CD4-positive, CD25-positive, alpha-beta regulatory T cell (primary cell): ENCODE measurements around the gene PDE6A. TPM values are rescaled to one million over a fixed set of nuclear protein-coding genes. Genes with fewer than 3 reads are reported as not detected.

Experiments
- ATAC-seq, 2 donors: fragments of 150-1000 bp; cut with Tn5 transposase; one replicate each; pipeline ENCODE4 v1.10.0; 2021; ENCODE audit warnings: low read depth in 2 of 2, moderate number of reproducible peaks in 2 of 2, moderate library complexity in 1 of 2
- DNase-seq, 3 donors: peaks; one replicate each; pipeline versions ENCODE4 v3.0.0 to v3.0.0-alpha.2; 2012 to 2022; ENCODE audit warnings: mixed read lengths in 1 of 3
- H3K27ac ChIP-seq: one replicate; pipeline ENCODE4 v1.7.0; 2013; ENCODE audit warnings: mild to moderate bottlenecking, low read length; ENCODE audit not compliant: insufficient read depth, poor library complexity, severe bottlenecking
- H3K27me3 ChIP-seq: one replicate; pipeline ENCODE4 v1.7.0; 2013; ENCODE audit warnings: low read length; ENCODE audit not compliant: control insufficient read depth, insufficient read depth
- H3K36me3 ChIP-seq: one replicate; pipeline ENCODE4 v1.7.0; 2013; ENCODE audit warnings: mild to moderate bottlenecking, low read length, moderate library complexity; ENCODE audit not compliant: control insufficient read depth, insufficient read depth
- H3K4me1 ChIP-seq: 2 replicates; pipeline ENCODE4 v1.7.0; 2013; ENCODE audit warnings: mild to moderate bottlenecking, low read length; ENCODE audit not compliant: insufficient read depth, control insufficient read depth, poor library complexity, severe bottlenecking
- H3K4me3 ChIP-seq: one replicate; pipeline ENCODE4 v1.7.0; 2013; ENCODE audit warnings: low read depth, mild to moderate bottlenecking, low read length, moderate library complexity
- H3K9me3 ChIP-seq, 2 experiments: 1 replicate in 1 of 2; 2 replicates in 1 of 2; pipeline ENCODE4 v1.7.0; 2013; ENCODE audit warnings: low read length in 2 of 2, mild to moderate bottlenecking in 1 of 2, moderate library complexity in 1 of 2; ENCODE audit not compliant: control insufficient read depth in 2 of 2
- H3K27ac Mint-ChIP-seq, 3 donors: one replicate each; pipeline ENCODE4 v1.8.0; 2020 to 2022; ENCODE audit warnings: mild to moderate bottlenecking in 3 of 3, mixed read lengths in 3 of 3, moderate library complexity in 2 of 3
- H3K27me3 Mint-ChIP-seq: one replicate; pipeline ENCODE4 v1.8.0; 2022; ENCODE audit warnings: mild to moderate bottlenecking, mixed read lengths
- H3K36me3 Mint-ChIP-seq: one replicate; pipeline ENCODE4 v1.8.0; 2020; ENCODE audit warnings: mixed read lengths
- H3K4me1 Mint-ChIP-seq, 4 donors: one replicate each; pipeline ENCODE4 v1.8.0; 2020 to 2022; ENCODE audit warnings: mixed read lengths in 4 of 4, mild to moderate bottlenecking in 1 of 4
- H3K4me3 Mint-ChIP-seq, 4 donors: one replicate each; pipeline ENCODE4 v1.8.0; 2020 to 2022; ENCODE audit warnings: mild to moderate bottlenecking in 4 of 4, mixed read lengths in 4 of 4, moderate library complexity in 3 of 4
- H3K9me3 Mint-ChIP-seq, 7 donors: one replicate each; pipeline ENCODE4 v1.8.0; 2020 to 2022; ENCODE audit warnings: mixed read lengths in 7 of 7, mild to moderate bottlenecking in 3 of 7, moderate library complexity in 2 of 7
- polyA plus RNA-seq, 4 donors: library from polyadenylated mRNA; unstranded; fragments of 300-500 nt; fragmentation: Illumina TruSeq; gene quantifications; one replicate each; pipeline ENCODE4 v1.2.3, GENCODE V29; 2021
- total RNA-seq: library from RNA; stranded (reverse); gene quantifications from one replicate; pipeline ENCODE4 v1.2.3, GENCODE V29; 2022

The PDE6A gene
- total and polyA plus RNA-seq, 5 donors from 2014 or later = not detected

GRCh38 chr5:149894237-149894636, 50.4 kb downstream of the PDE6A start:
- Mint-ChIP-seq H3K4me1 (no peaks in the 10 kb centered on the region), H3K36me3 (no peaks in the 10 kb centered on the region), H3K9me3 (no peaks in the 10 kb centered on the region), H3K27me3 (peaks cover 24% of the 10 kb centered on the region), H3K4me3 (no peak overlapping the region), H3K27ac (no peak overlapping the region)
- no peak overlapping the region for H3K27ac ChIP-seq
- ATAC-seq (no peak), DNase-seq (no peak)
- H3K36me3 ChIP-seq = no peaks in the 10 kb centered on the region
- H3K4me1 ChIP-seq = no peaks in the 10 kb centered on the region
- H3K27me3 ChIP-seq = no peaks in the 10 kb centered on the region
- H3K9me3 ChIP-seq = no peaks in the 10 kb centered on the region
- no peak overlapping the region for H3K4me3 ChIP-seq

- Histone ChIP-seq H3K4me1 (no peaks in the 10 kb centered on the region), H3K27me3 (no peaks in the 10 kb centered on the region), H3K27ac (no peak overlapping the region), H3K9me3 (no peaks in the 10 kb centered on the region), H3K36me3 (no peaks in the 10 kb centered on the region), H3K4me3 (no peak overlapping the region)
- no peaks in the 10 kb centered on the region for H3K4me1 Mint-ChIP-seq
- no peak overlapping the region for H3K27ac Mint-ChIP-seq
- H3K4me3 Mint-ChIP-seq = no peak overlapping the region
- no peaks in the 10 kb centered on the region for H3K36me3 Mint-ChIP-seq
- H3K9me3 Mint-ChIP-seq = no peaks in the 10 kb centered on the region
- ATAC-seq = no peak
- peaks cover 24% of the 10 kb centered on the region for H3K27me3 Mint-ChIP-seq
- no peak for DNase-seq
Measured at GRCh38 chr5:149893403-149893931, 51.1 kb downstream of the PDE6A start.

GRCh38 chr5:149892594-149892993, 52.0 kb downstream of the PDE6A start:
- Mint-ChIP-seq H3K4me3 (no peak overlapping the region), H3K4me1 (no peaks in the 10 kb centered on the region), H3K27ac (no peak overlapping the region), H3K36me3 (no peaks in the 10 kb centered on the region), H3K9me3 (no peaks in the 10 kb centered on the region), H3K27me3 (peaks cover 16% of the 10 kb centered on the region)
- Histone ChIP-seq H3K27me3 (no peaks in the 10 kb centered on the region), H3K4me1 (no peaks in the 10 kb centered on the region), H3K9me3 (no peaks in the 10 kb centered on the region), H3K4me3 (no peak overlapping the region), H3K27ac (no peak overlapping the region), H3K36me3 (no peaks in the 10 kb centered on the region)
- no peak for DNase-seq
- no peak for ATAC-seq

GRCh38 chr5:149888280-149888679, 56.3 kb downstream of the PDE6A start:
- no peak for ATAC-seq
- Mint-ChIP-seq H3K36me3 (no peaks in the 10 kb centered on the region), H3K27ac (peak overlapping the region in 1 of 3 donors; percentile 4), H3K4me3 (no peak overlapping the region), H3K4me1 (no peaks in the 10 kb centered on the region), H3K27me3 (no peaks in the 10 kb centered on the region), H3K9me3 (no peaks in the 10 kb centered on the region)
- H3K9me3 ChIP-seq = no peaks in the 10 kb centered on the region
- no peak for DNase-seq
- H3K36me3 ChIP-seq = no peaks in the 10 kb centered on the region
- H3K4me3 ChIP-seq = no peak overlapping the region
- no peaks in the 10 kb centered on the region for H3K27me3 ChIP-seq
- H3K4me1 ChIP-seq = no peaks in the 10 kb centered on the region
- no peak overlapping the region for H3K27ac ChIP-seq

- Histone ChIP-seq H3K27me3 (no peaks in the 10 kb centered on the region), H3K27ac (no peak overlapping the region), H3K4me3 (no peak overlapping the region), H3K4me1 (no peaks in the 10 kb centered on the region), H3K9me3 (no peaks in the 10 kb centered on the region), H3K36me3 (no peaks in the 10 kb centered on the region)
- DNase-seq = no peak
- Mint-ChIP-seq H3K9me3 (no peaks in the 10 kb centered on the region), H3K4me3 (no peak overlapping the region), H3K4me1 (no peaks in the 10 kb centered on the region), H3K36me3 (no peaks in the 10 kb centered on the region), H3K27me3 (no peaks in the 10 kb centered on the region), H3K27ac (no peak overlapping the region)
- ATAC-seq = no peak
Measured at GRCh38 chr5:149887622-149888183, 56.9 kb downstream of the PDE6A start.

- Mint-ChIP-seq H3K9me3 (no peaks in the 10 kb centered on the region), H3K27me3 (no peaks in the 10 kb centered on the region), H3K4me3 (no peak overlapping the region), H3K36me3 (no peaks in the 10 kb centered on the region), H3K4me1 (no peaks in the 10 kb centered on the region), H3K27ac (no peak overlapping the region)
- Histone ChIP-seq H3K4me3 (no peak overlapping the region), H3K27me3 (no peaks in the 10 kb centered on the region), H3K4me1 (no peaks in the 10 kb centered on the region), H3K9me3 (no peaks in the 10 kb centered on the region), H3K27ac (no peak overlapping the region), H3K36me3 (no peaks in the 10 kb centered on the region)
- ATAC-seq (no peak), DNase-seq (no peak)
Measured at GRCh38 chr5:149886692-149887470, 57.7 kb downstream of the PDE6A start.

- no peaks in the 10 kb centered on the region for H3K9me3 ChIP-seq
- ATAC-seq = no peak
- no peak for DNase-seq
- no peaks in the 10 kb centered on the region for H3K4me1 Mint-ChIP-seq
- H3K27ac ChIP-seq = no peak overlapping the region
- H3K36me3 ChIP-seq = no peaks in the 10 kb centered on the region
- H3K4me3 Mint-ChIP-seq = no peak overlapping the region
- no peak overlapping the region for H3K27ac Mint-ChIP-seq
- no peak overlapping the region for H3K4me3 ChIP-seq
- no peaks in the 10 kb centered on the region for H3K4me1 ChIP-seq
- H3K9me3 Mint-ChIP-seq = peaks cover 0 to 3% (median 0%) of the 10 kb centered on the region in 7 donors
- H3K36me3 Mint-ChIP-seq = no peaks in the 10 kb centered on the region
- peaks cover 2% of the 10 kb centered on the region for H3K27me3 ChIP-seq
- H3K27me3 Mint-ChIP-seq = no peaks in the 10 kb centered on the region
Measured at GRCh38 chr5:149886060-149886459, 58.5 kb downstream of the PDE6A start.

- H3K4me3 ChIP-seq = no peak overlapping the region
- no peak for ATAC-seq
- H3K4me3 Mint-ChIP-seq = no peak overlapping the region
- H3K36me3 Mint-ChIP-seq = no peaks in the 10 kb centered on the region
- H3K27me3 ChIP-seq = peaks cover 2% of the 10 kb centered on the region
- H3K27ac Mint-ChIP-seq = no peak overlapping the region
- H3K9me3 ChIP-seq = no peaks in the 10 kb centered on the region
- H3K36me3 ChIP-seq = no peaks in the 10 kb centered on the region
- H3K27me3 Mint-ChIP-seq = no peaks in the 10 kb centered on the region
- H3K4me1 Mint-ChIP-seq = no peaks in the 10 kb centered on the region
- DNase-seq = no peak
- H3K4me1 ChIP-seq = no peaks in the 10 kb centered on the region
- H3K27ac ChIP-seq = no peak overlapping the region
- H3K9me3 Mint-ChIP-seq = peaks cover 0 to 3% (median 0%) of the 10 kb centered on the region in 7 donors
Measured at GRCh38 chr5:149885513-149885912, 59.1 kb downstream of the PDE6A start.
